SJSA1 (cell line): Measurements from ENCODE around the gene MTHFD2. TPM values are rescaled to one million over a fixed set of nuclear protein-coding genes. Genes with fewer than 3 reads are reported as not detected.

Source experiments
- DNase-seq, 2 experiments: peaks; one replicate each; pipeline ENCODE4 v3.0.0-alpha.2; 2015 to 2020; ENCODE audit warnings: low spot score in 2 of 2, low read depth in 1 of 2
- H3K27ac ChIP-seq: fragments of 250-450 bp; sonication (Bioruptor Pico); 2 replicates; pipeline ENCODE4 v1.5.1; 2020; ENCODE audit warnings: mild to moderate bottlenecking, moderate library complexity
- H3K27me3 ChIP-seq: fragments of 250-450 bp; sonication (Bioruptor Pico); replicated peaks from 2 replicates; pipeline ENCODE4 v1.5.1; 2020; ENCODE audit warnings: mild to moderate bottlenecking, moderate library complexity
- H3K36me3 ChIP-seq: fragments of 250-450 bp; sonication (Bioruptor Pico); 2 replicates; pipeline ENCODE4 v1.5.1; 2020; ENCODE audit warnings: mild to moderate bottlenecking
- H3K4me1 ChIP-seq: fragments of 250-450 bp; sonication (Bioruptor Pico); replicated peaks from 2 replicates; pipeline ENCODE4 v1.6.1; 2021; ENCODE audit warnings: mild to moderate bottlenecking
- H3K4me3 ChIP-seq: fragments of 250-450 bp; sonication (Bioruptor Pico); 2 replicates; pipeline ENCODE4 v1.5.1; 2020; ENCODE audit warnings: mild to moderate bottlenecking
- H3K9me3 ChIP-seq: fragments of 250-450 bp; sonication (Bioruptor Pico); replicated peaks from 2 replicates; pipeline ENCODE4 v1.5.1; 2020; ENCODE audit warnings: mild to moderate bottlenecking
- total RNA-seq: library from RNA; depleted of rRNA; stranded (reverse); fragments of >200 nt; shearing (Covaris generic); gene quantifications from 2 replicates; pipeline ENCODE4 v1.2.3, GENCODE V29; 2014

MTHFD2 gene
- total RNA-seq, 1 experiment from 2014 or later = 118 TPM

DNA sequence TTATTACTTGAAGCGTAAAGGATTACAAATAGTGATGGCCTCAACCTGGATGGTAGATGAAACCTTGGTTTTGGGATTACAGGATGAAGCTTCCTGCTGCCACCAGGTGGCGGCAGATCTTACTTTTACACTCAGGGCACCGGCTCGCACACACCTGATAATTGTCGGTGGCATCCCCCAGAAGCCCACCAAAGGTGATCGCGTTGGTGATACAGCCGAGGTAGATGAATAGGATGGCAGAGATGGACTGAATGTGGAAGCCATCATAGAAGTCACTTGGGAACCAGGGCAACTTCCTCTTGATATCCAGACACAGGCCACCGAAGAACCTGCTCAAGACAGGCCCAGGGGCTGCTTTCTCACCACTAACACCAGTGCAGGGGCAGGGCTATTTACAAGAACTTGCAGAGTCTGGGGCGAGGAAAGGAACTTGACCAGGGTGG lies 51.8 kb downstream of the MTHFD2 start:
- peak in 1 of 2 experiments; percentile 16 for DNase-seq
- H3K27me3 ChIP-seq = no peaks in the 10 kb centered on the region
- no peaks in the 10 kb centered on the region for H3K36me3 ChIP-seq
- H3K4me1 ChIP-seq = no peaks in the 10 kb centered on the region
- H3K4me3 ChIP-seq = no peak overlapping the region
- H3K27ac ChIP-seq = no peak overlapping the region
- H3K9me3 ChIP-seq = no peaks in the 10 kb centered on the region

DNA sequence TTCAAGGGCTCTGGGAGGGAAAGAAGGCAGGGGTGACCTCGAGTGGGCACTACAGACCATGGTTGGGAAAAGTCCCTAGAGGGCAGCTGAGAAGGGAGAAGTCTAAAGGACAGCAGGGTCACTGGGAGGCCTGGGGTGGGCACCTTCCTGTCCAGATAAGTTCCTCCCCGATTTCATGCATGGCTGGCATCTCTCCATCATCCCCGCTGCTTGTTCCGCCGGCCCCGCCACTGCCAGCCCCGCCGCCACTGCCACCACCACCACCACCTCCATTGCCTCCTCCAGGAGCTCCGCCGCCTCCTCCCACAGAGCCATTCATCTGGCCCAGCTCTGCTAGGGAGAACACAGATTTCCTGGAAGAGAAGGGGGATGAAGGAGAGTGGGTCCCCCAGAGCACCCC lies 53.6 kb downstream of the MTHFD2 start:
- Histone ChIP-seq H3K27me3 (no peaks in the 10 kb centered on the region), H3K4me3 (no peak overlapping the region), H3K27ac (no peak overlapping the region)

GRCh38 chr2:74252862-74253261 lies 54.4 kb downstream of the MTHFD2 start:
- Histone ChIP-seq H3K4me1 (no peaks in the 10 kb centered on the region), H3K36me3 (no peaks in the 10 kb centered on the region), H3K27me3 (no peaks in the 10 kb centered on the region), H3K27ac (no peak overlapping the region), H3K9me3 (no peaks in the 10 kb centered on the region), H3K4me3 (no peak overlapping the region)
- no peak for DNase-seq

More for the DNA sequence above, 53.6 kb downstream of the MTHFD2 start:
- Histone ChIP-seq H3K36me3 (no peaks in the 10 kb centered on the region), H3K4me1 (no peaks in the 10 kb centered on the region), H3K9me3 (no peaks in the 10 kb centered on the region)
- no peak for DNase-seq

DNA sequence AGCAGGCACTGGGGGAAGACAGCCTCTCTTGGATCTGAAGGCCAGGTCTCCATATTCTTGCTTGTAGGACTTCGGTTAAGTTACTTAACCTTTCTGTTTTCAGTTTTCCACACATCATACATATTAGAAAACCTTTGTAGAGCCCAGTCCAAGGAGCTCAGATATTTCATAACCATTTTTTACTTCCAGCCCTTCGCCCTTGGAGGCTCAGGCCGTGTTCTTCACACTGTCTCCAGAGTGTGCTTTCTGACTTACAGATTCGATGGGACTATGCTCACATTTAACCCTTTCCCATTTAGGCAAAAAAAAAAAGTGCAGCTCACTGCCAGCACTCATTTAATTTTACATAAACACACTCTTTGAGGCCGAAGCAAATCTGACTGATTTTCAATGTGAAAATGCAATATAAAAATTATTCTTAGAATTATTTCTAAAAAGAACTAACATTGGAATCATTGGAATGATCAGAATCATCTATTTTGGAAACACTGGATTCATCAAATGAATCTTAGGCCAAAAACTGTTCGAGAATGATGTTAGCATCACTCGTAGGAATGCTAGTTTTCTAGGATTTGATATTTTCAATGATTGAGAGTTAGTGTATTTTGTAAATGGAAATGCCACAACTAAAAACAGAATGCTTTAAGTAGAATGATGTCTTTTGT lies 55.0 kb downstream of the MTHFD2 start:
- Histone ChIP-seq H3K4me1 (no peaks in the 10 kb centered on the region), H3K27ac (no peak overlapping the region), H3K27me3 (no peaks in the 10 kb centered on the region), H3K4me3 (no peak overlapping the region), H3K36me3 (no peaks in the 10 kb centered on the region), H3K9me3 (no peaks in the 10 kb centered on the region)
- no peak for DNase-seq

DNA sequence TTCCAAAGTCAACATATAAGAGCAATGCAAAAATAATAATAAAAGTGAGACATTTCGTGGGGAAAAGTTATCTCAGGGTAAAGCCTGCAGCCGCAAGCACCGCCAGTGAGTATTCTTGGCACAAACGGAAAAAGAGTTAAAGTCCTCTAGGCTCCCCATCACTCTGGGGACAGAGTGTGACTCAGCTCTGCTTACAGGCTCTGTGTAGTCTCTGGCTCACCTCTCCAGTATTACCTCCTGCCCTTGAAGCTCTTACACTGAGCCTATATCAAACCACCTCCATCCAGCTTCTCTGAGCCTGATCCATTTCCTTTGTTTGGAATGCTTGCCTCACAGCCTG lies 55.5 kb downstream of the MTHFD2 start:
- no peaks in the 10 kb centered on the region for H3K4me1 ChIP-seq
- H3K27ac ChIP-seq = no peak overlapping the region
- H3K36me3 ChIP-seq = no peaks in the 10 kb centered on the region
- no peaks in the 10 kb centered on the region for H3K27me3 ChIP-seq
- no peaks in the 10 kb centered on the region for H3K9me3 ChIP-seq
- no peak for DNase-seq
- H3K4me3 ChIP-seq = no peak overlapping the region

GRCh38 chr2:74255660-74256213 lies 57.3 kb downstream of the MTHFD2 start:
- no peaks in the 10 kb centered on the region for H3K36me3 ChIP-seq
- no peak for DNase-seq
- no peaks in the 10 kb centered on the region for H3K4me1 ChIP-seq
- H3K4me3 ChIP-seq = no peak overlapping the region
- H3K27ac ChIP-seq = no peak overlapping the region
- H3K27me3 ChIP-seq = no peaks in the 10 kb centered on the region
- H3K9me3 ChIP-seq = no peaks in the 10 kb centered on the region

DNA sequence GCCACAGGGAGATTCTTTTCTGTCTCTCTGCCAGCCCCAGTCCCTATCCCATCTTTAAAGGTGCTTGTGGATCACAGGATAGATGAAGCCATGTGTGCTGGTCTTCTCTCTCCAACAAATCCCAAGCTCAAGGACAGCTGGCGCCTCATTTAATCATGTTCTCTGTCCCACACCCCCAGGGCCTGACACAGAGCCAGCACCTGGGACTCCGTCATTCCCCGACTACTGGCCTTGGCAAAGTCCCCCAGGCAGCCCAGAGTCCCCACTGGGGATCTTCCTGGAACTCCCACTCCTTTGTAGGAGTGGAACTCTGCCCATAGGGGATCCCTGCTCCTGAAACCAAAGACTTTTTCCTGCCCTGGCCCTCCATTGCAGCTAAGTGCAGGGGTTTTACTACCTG lies 60.8 kb downstream of the MTHFD2 start:
- no peaks in the 10 kb centered on the region for H3K27me3 ChIP-seq

GRCh38 chr2:74259733-74260132 lies 61.3 kb downstream of the MTHFD2 start:
- no peak overlapping the region for H3K27ac ChIP-seq
- H3K4me1 ChIP-seq = no peaks in the 10 kb centered on the region
- H3K36me3 ChIP-seq = no peaks in the 10 kb centered on the region
- H3K9me3 ChIP-seq = no peaks in the 10 kb centered on the region
- DNase-seq = no peak
- no peak overlapping the region for H3K4me3 ChIP-seq
- no peaks in the 10 kb centered on the region for H3K27me3 ChIP-seq

More for the DNA sequence above, 60.8 kb downstream of the MTHFD2 start:
- no peaks in the 10 kb centered on the region for H3K4me1 ChIP-seq
- no peak for DNase-seq
- no peak overlapping the region for H3K27ac ChIP-seq
- no peaks in the 10 kb centered on the region for H3K9me3 ChIP-seq
- no peaks in the 10 kb centered on the region for H3K36me3 ChIP-seq
- no peak overlapping the region for H3K4me3 ChIP-seq

DNA sequence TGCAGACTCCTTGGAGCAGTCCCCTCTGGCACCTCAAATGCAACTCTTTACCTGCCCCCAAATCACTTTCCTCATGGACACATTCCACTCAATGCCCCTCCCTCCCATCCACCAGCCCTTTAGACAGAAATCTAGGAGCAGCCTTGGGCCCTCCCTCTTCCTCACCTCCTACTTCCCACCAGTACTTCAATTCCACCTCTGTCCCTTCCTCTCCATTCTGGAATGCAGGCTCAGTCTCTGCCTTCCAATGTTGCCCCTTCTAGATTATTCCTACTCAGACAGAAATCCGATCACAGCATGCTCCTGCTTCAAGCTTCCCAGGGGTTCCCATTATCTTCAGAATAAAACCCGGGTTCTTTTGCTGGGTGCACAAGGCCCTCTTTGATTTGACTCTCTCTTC lies 62.1 kb downstream of the MTHFD2 start:
- DNase-seq = no peak
- no peak overlapping the region for H3K27ac ChIP-seq
- no peaks in the 10 kb centered on the region for H3K4me1 ChIP-seq
- no peak overlapping the region for H3K4me3 ChIP-seq
- no peaks in the 10 kb centered on the region for H3K9me3 ChIP-seq
- H3K36me3 ChIP-seq = no peaks in the 10 kb centered on the region
- no peaks in the 10 kb centered on the region for H3K27me3 ChIP-seq

GRCh38 chr2:74261204-74261864 lies 62.9 kb downstream of the MTHFD2 start:
- H3K4me1 ChIP-seq = no peaks in the 10 kb centered on the region
- H3K27me3 ChIP-seq = no peaks in the 10 kb centered on the region
- no peak for DNase-seq
- H3K36me3 ChIP-seq = no peaks in the 10 kb centered on the region
- no peaks in the 10 kb centered on the region for H3K9me3 ChIP-seq
- no peak overlapping the region for H3K27ac ChIP-seq
- H3K4me3 ChIP-seq = no peak overlapping the region

DNA sequence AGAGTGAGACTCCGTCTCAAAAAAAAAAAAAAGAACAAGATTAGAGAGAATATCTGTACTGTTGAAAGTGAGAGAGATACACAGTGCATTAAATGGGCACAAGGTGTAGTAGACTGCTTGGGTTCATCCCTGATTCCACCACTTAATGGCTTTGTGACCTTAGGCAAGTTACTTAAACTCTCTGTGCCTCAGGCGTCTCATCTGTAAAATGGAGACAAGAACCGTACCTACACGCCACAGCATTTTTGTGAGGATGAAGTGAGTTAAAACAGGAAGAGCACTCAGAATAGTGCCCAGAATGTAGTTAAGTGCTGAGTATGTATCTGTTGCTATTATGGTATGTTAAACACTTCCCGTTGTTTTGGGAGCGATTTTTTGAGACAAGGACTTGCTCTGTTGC lies 64.3 kb downstream of the MTHFD2 start:
- no peaks in the 10 kb centered on the region for H3K27me3 ChIP-seq
- H3K4me3 ChIP-seq = no peak overlapping the region
- H3K4me1 ChIP-seq = no peaks in the 10 kb centered on the region
- no peak for DNase-seq
- no peaks in the 10 kb centered on the region for H3K9me3 ChIP-seq
- H3K27ac ChIP-seq = no peak overlapping the region
- no peaks in the 10 kb centered on the region for H3K36me3 ChIP-seq

- Histone ChIP-seq H3K27me3 (no peaks in the 10 kb centered on the region), H3K4me1 (no peaks in the 10 kb centered on the region), H3K36me3 (no peaks in the 10 kb centered on the region), H3K4me3 (no peak overlapping the region), H3K27ac (no peak overlapping the region), H3K9me3 (no peaks in the 10 kb centered on the region)
- no peak for DNase-seq
Observed at GRCh38 chr2:74264281-74264680, 65.9 kb downstream of the MTHFD2 start.

DNA sequence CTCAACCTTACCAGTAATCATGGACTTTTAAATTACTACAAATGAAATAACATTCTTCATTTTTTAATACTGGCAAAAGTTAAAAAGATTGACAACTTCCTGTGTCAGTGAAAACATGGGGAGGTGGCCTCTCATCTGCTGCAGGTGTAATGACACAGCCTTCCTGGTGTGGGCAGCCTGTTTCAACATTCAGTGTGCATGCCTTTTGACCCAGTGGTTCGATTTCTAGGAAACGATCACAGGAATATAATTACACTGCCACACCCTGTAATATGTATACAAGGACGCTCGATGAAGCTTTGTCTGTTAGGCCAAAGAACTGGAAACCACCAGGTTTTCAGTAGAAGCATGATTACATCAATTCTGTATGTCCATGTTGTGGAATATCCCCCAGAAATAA lies 68.7 kb downstream of the MTHFD2 start:
- H3K4me1 ChIP-seq = no peaks in the 10 kb centered on the region
- H3K36me3 ChIP-seq = no peaks in the 10 kb centered on the region
- no peak overlapping the region for H3K27ac ChIP-seq
- peaks cover 8% of the 10 kb centered on the region; the same call in 1 of the 2 replicates for H3K27me3 ChIP-seq
- no peak overlapping the region for H3K4me3 ChIP-seq
- H3K9me3 ChIP-seq = no peaks in the 10 kb centered on the region
- no peak for DNase-seq
